Calu3 (cell line): ENCODE results near the gene IRAK1. TPM values are rescaled to one million over a fixed set of nuclear protein-coding genes. Genes with fewer than 3 reads are reported as not detected.

Experiments
- BruUV-seq: library from RNA; stranded (reverse); fragments of 400-500 nt; replicated peaks from 2 replicates; lab custom pipeline; 2021; lab: Mats Ljungman, UMichigan
- CTCF ChIA-PET: fragments of 300-600 bp; sonication (Branson Sonifier 250); formaldehyde crosslinking; loops from one replicate; lab custom pipeline; 2022; ENCODE audit warnings: antibody characterized with exemption; lab: Charles Lee
- DNase-seq: peaks from one replicate; pipeline ENCODE4 v3.0.0; 2022
- H3K27ac Mint-ChIP-seq: one replicate; pipeline ENCODE4 v1.8.0; 2022; ENCODE audit warnings: mixed read lengths; ENCODE audit not compliant: unreplicated experiment
- H3K27me3 Mint-ChIP-seq: one replicate; pipeline ENCODE4 v1.8.0; 2022; ENCODE audit warnings: mixed read lengths; ENCODE audit not compliant: unreplicated experiment
- H3K36me3 Mint-ChIP-seq: one replicate; pipeline ENCODE4 v1.8.0; 2022; ENCODE audit warnings: mild to moderate bottlenecking, moderate library complexity, mixed read lengths; ENCODE audit not compliant: insufficient read depth, unreplicated experiment
- H3K4me1 Mint-ChIP-seq: one replicate; pipeline ENCODE4 v1.8.0; 2022; ENCODE audit warnings: mild to moderate bottlenecking, low read depth, mixed read lengths; ENCODE audit not compliant: unreplicated experiment
- H3K4me3 Mint-ChIP-seq: one replicate; pipeline ENCODE4 v1.8.0; 2022; ENCODE audit warnings: mild to moderate bottlenecking, low read depth, moderate library complexity, mixed read lengths; ENCODE audit not compliant: unreplicated experiment
- H3K9me3 Mint-ChIP-seq: one replicate; pipeline ENCODE4 v1.8.0; 2022; ENCODE audit warnings: low read depth, mixed read lengths; ENCODE audit not compliant: unreplicated experiment
- intact Hi-C: fragments of 100-400 bp; cut with micrococcal nuclease; formaldehyde crosslinking; loops from one replicate; pipeline ENCODE4 v1.10.0; 2022; ENCODE audit not compliant: unreplicated experiment
- total RNA-seq: library from RNA; stranded (reverse); gene quantifications from 2 replicates; pipeline ENCODE4 v1.2.3, GENCODE V29; 2022
- TF ChIP-seq, protein P1 (sequence below): fragments of 200-600 bp; IDR thresholded peaks from one replicate; pipeline ENCODE4 v1.8.0; 2022; ENCODE audit warnings: antibody characterized with exemption; ENCODE audit not compliant: unreplicated experiment

The IRAK1 gene
- total RNA-seq, 1 experiment from 2014 or later: 194 TPM

DNA sequence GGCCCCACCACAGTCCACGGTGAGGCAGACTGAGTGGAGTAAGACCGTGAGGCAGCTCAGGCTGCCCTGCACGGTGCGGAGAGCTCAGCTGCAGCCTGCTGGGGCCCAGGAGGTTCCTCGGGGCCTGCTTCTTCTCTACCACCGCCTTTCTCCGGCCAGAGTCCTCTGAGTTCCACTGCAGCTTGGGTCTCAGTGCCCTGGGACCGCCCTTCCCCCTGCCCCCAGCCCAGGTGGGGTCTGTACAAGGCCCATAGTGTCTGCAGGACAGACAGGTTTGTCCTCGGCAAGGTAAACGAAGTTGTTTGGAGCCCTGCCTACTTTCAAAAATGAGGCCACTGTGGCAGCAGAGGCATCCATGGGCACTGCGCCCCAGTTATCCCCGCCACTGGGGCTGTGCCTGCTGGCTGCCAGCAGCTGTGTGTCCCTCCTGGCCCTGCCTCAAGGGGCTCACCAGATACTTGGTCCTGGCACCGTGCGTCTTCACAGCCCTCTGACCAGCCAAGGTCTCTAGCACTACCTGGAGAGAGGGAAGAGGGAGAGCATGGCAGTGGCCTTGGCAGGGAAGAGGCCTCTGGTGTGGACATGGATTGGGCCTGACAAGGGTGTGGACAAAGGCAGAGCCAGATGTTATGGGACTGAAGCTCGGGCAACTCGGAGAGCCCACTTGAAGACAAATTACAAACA, 4.0 kb downstream of the IRAK1 start:
- DNase-seq: no peak
- no peaks in the 10 kb centered on the region for H3K9me3 Mint-ChIP-seq
- intact Hi-C loops: no loop called here
- CTCF ChIA-PET: interaction anchor here (0.6 kb wide), 1 partner anchor 38 kb away, joined by 6 read pairs; no protein-coding TSS in a partner anchor
- H3K4me3 Mint-ChIP-seq: no peak overlapping the region
- no TSS peak for BruUV-seq
- H3K27me3 Mint-ChIP-seq: no peaks in the 10 kb centered on the region
- H3K36me3 Mint-ChIP-seq: peaks cover 61% of the 10 kb centered on the region
- H3K4me1 Mint-ChIP-seq: no peaks in the 10 kb centered on the region
- TF ChIP-seq, protein P1, sequence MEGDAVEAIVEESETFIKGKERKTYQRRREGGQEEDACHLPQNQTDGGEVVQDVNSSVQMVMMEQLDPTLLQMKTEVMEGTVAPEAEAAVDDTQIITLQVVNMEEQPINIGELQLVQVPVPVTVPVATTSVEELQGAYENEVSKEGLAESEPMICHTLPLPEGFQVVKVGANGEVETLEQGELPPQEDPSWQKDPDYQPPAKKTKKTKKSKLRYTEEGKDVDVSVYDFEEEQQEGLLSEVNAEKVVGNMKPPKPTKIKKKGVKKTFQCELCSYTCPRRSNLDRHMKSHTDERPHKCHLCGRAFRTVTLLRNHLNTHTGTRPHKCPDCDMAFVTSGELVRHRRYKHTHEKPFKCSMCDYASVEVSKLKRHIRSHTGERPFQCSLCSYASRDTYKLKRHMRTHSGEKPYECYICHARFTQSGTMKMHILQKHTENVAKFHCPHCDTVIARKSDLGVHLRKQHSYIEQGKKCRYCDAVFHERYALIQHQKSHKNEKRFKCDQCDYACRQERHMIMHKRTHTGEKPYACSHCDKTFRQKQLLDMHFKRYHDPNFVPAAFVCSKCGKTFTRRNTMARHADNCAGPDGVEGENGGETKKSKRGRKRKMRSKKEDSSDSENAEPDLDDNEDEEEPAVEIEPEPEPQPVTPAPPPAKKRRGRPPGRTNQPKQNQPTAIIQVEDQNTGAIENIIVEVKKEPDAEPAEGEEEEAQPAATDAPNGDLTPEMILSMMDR: no peak
- peak overlapping the region; percentile 8 for H3K27ac Mint-ChIP-seq

DNA sequence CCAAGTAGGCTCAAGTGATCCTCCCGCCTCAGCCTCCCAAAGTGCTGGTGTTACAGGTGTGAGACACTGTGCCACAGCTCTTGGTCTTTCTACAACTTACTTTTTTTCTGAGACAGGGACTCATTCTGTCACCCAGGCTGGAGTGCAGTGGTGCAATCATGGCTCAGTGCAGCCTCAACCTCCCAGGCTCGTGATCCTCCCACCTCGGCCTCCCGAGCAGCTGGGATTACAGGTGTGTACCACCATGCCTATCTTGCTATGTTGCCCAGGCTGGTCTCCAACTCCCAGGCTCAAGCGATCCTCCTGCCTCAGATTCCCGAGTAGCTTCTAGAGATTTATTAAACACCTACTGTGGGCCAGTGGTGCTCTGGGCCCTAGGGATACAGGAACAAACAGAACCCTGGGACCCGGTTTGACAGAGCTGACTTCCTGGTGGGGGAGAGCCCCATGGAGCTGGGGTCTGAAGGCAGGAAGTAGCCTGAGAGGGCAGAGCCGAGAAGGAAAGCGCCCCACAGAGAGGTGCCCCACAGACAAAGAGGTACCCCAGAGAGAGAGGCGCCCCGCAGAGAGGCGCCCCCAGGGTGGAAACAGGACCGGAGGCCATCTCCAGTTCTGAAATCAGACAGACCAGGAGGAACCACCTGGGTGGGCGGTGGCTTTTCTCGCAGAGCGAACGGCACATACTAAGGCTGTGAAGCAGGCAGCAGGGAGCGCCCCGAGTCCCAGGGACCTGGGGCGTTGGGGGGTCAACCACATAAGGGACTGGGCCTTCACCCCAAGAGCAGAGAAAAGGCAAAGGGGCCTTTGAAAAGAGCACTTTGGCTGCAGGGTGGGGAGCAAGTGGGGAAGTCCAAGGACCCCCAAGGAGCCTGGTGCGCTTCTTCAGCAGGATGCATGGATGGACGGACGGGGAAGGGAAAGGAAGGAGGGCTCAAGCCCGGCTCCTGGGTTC, 5.0 kb downstream of the IRAK1 start:
- H3K27me3 Mint-ChIP-seq: no peaks in the 10 kb centered on the region
- TF ChIP-seq, protein P1: no peak
- no peak for DNase-seq
- H3K9me3 Mint-ChIP-seq: no peaks in the 10 kb centered on the region
- intact Hi-C loops: no loop called here
- H3K4me3 Mint-ChIP-seq: no peak overlapping the region
- H3K36me3 Mint-ChIP-seq: peaks cover 57% of the 10 kb centered on the region
- H3K27ac Mint-ChIP-seq: no peak overlapping the region
- CTCF ChIA-PET: no interaction called here
- no peaks in the 10 kb centered on the region for H3K4me1 Mint-ChIP-seq
- no TSS peak for BruUV-seq

DNA sequence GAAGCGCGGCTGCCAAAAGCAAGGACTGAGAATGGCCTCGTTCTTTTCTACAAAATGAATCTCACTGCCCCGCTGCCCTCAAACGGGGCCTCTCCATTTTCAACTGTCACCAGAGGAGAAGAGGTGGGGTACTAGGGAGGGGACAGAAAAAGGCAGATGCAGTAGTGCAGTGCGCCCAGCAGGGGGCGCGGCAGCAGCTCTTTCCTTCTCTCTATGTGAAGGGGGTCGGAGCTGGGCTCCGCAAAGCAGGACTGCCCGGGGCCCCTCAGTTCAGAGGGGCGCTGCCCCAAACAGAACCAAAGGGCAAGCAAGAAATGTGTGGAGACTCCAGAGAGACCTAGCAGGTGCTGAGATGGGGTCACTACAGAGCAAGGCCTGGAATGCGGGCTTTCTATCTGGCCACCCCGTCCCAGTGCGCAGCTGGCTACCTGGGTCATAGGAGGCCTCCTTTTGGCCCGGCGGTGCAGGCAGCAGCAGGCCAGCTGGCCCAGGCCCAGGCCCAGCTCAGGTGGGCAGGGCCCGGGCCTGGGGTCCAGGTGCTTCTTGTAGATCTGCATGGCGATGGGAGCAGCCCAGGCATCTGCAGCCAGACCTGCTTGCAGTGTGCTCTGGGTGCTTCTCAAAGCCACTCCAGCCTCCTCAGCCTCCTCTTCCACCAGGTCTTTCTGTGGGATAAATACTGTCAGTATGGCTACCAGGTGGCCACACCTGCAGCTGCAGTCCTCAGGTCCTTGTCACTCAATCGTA, 5.9 kb downstream of the IRAK1 start:
- no peak overlapping the region for H3K27ac Mint-ChIP-seq
- BruUV-seq: no TSS peak
- TF ChIP-seq, protein P1: peak; percentile 95
- no peaks in the 10 kb centered on the region for H3K27me3 Mint-ChIP-seq
- peaks cover 59% of the 10 kb centered on the region for H3K36me3 Mint-ChIP-seq
- H3K9me3 Mint-ChIP-seq: no peaks in the 10 kb centered on the region
- peak; percentile 38 for DNase-seq
- H3K4me1 Mint-ChIP-seq: no peaks in the 10 kb centered on the region
- intact Hi-C loops: no loop called here
- CTCF ChIA-PET: no interaction called here
- no peak overlapping the region for H3K4me3 Mint-ChIP-seq

DNA sequence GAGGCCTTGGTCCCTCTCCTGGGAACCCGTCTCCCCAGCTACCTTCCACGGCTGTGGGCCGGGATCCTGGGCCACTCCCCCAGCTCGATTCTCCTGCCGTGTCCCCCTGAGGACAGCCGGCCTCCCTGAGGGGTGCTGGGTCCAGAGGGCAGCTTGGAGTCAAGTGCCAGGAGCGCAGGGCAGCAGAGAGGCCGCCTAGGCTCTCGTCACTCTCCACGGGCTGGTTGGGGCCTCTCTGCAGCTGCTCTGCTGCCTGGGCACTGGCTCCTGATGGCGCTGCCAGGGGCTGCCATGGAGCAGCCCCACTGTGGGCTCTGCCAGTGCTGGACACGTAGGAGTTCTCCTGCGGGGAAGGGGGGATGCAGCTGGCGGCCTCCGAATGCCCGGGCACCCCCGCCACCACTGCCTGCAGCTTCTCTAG, 6.7 kb downstream of the IRAK1 start:
- CTCF ChIA-PET: interaction anchor here (0.9 kb wide), 1 partner anchor 43 kb away, joined by 6 read pairs; no protein-coding TSS in a partner anchor
- no peaks in the 10 kb centered on the region for H3K4me1 Mint-ChIP-seq
- no peak for DNase-seq
- BruUV-seq: no TSS peak
- TF ChIP-seq, protein P1: no peak
- H3K9me3 Mint-ChIP-seq: no peaks in the 10 kb centered on the region
- H3K4me3 Mint-ChIP-seq: no peak overlapping the region
- H3K27ac Mint-ChIP-seq: no peak overlapping the region
- H3K27me3 Mint-ChIP-seq: no peaks in the 10 kb centered on the region
- intact Hi-C loops: no loop called here
- peaks cover 60% of the 10 kb centered on the region for H3K36me3 Mint-ChIP-seq
